Uterus (tissue), 4 donors: Measurements from ENCODE around the gene GATD1. TPM values are rescaled to one million over a fixed set of nuclear protein-coding genes. Genes with fewer than 3 reads are reported as not detected.

Experiments used
- DNase-seq, 2 donors: peaks; one replicate each; pipeline ENCODE4 v3.0.0-alpha.2; 2019 to 2020
- H3K27ac ChIP-seq, 2 donors: fragments of 200-600 bp; sonication (generic); 1 replicate in 1 of 2; 2 replicates in 1 of 2; pipeline ENCODE4 v1.5.1; 2016 to 2018
- H3K27me3 ChIP-seq, 2 donors: fragments of 200-600 bp; sonication (generic); one replicate each; pipeline ENCODE4 v1.5.1; 2018 to 2019; ENCODE audit warnings: control low read depth in 1 of 2
- H3K36me3 ChIP-seq, 2 donors: fragments of 200-600 bp; sonication (generic); one replicate each; pipeline ENCODE4 v1.5.1; 2019; ENCODE audit warnings: control low read depth in 1 of 2
- H3K4me1 ChIP-seq, 2 donors: fragments of 200-600 bp; sonication (generic); one replicate each; pipeline ENCODE4 v1.5.1; 2018 to 2019; ENCODE audit warnings: control low read depth in 1 of 2
- H3K4me3 ChIP-seq, 2 donors: fragments of 200-600 bp; sonication (generic); 1 replicate in 1 of 2; 2 replicates in 1 of 2; pipeline ENCODE4 v1.5.1; 2018 to 2019; ENCODE audit warnings: mild to moderate bottlenecking in 1 of 2
- H3K9me3 ChIP-seq, 2 donors: fragments of 200-600 bp; sonication (generic); one replicate each; pipeline ENCODE4 v1.5.1; 2019; ENCODE audit warnings: control low read depth in 1 of 2
- CTCF ChIP-seq, 4 experiments: fragments of 200-600 bp in 2 of 4; fragments of 450-650 bp in 2 of 4; sonication (generic) in 2 of 4; IDR thresholded peaks; one replicate each; pipeline ENCODE4 v1.5.1; 2016 to 2019; ENCODE audit warnings: antibody characterized with exemption in 4 of 4, mild to moderate bottlenecking in 2 of 4, moderate library complexity in 1 of 4
- POLR2A ChIP-seq, 2 donors: fragments of 450-650 bp; IDR thresholded peaks; one replicate each; pipeline ENCODE4 v1.6.1; 2016; ENCODE audit warnings: antibody characterized with exemption in 2 of 2, mild to moderate bottlenecking in 1 of 2, moderate library complexity in 1 of 2
- intact Hi-C: fragments of 100-400 bp; cut with DNase I; formaldehyde crosslinking; loops from one replicate; pipeline ENCODE4 v1.15.1; 2023; ENCODE audit warnings: low total_unique reads
- total RNA-seq, 4 donors: library from RNA; depleted of rRNA in 3 of 4; stranded (reverse); fragments of >200 nt in 3 of 4; gene quantifications; one replicate each; pipeline versions ENCODE4 v1.1.0 to v1.2.4, GENCODE V29; 2014 to 2023
- donor health status: DM: yes; HTN: yes; CAD: no.

Gene GATD1
- total RNA-seq, 4 donors from 2014 or later = 11.8 to 81.1 (median 29.3) TPM

DNA sequence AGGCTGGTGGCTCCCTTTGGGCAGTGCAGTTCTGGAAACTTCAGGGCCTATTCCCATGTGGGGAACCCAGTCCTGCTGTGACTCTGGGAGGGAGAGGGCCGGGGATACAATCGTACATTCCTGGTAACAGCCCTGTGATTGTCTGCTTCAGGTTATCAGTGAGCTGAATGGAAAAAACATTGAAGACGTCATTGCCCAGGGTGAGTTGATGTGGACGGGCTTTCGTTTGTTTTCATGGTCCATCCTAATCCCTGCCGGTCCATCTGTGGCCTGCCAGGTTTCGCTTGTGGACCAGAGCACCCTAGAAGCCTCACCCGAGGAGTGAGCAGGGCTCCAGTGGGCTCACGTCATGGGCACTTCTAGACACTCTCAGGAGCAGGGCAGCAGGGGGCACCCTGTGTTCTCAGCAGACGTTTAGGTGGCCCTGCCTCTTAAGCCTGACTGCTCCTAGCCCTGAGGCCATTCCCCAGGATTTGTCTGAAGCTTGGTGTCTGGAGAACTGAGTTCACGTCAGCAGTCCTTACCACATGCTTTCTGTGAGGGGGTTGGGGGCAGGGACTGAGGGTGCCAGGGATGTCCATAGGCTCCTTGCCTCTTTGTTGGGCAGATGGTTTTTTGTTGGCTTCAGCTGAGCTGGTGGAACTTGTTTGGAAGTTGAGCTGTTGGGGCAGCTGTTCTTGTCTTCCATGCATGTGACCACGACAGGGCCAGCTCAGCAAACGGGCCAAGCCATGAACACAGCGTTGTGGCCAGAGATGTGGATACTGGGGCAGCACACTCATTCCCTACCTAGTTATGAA is 34.4 kb upstream of the GATD1 start:
- Histone ChIP-seq H3K4me1 (peaks cover 8 to 23% of the 10 kb centered on the region in 2 donors), H3K4me3 (no peak overlapping the region), H3K27ac (no peak overlapping the region), H3K36me3 (no peaks in the 10 kb centered on the region), H3K27me3 (no peaks in the 10 kb centered on the region), H3K9me3 (no peaks in the 10 kb centered on the region)
- TF ChIP-seq POLR2A (IDR thresholded peaks at IDR 0.05) (no peak), CTCF (IDR thresholded peaks at IDR 0.05) (no peak)
- intact Hi-C loops = no loop called here
- no peak for DNase-seq

DNA sequence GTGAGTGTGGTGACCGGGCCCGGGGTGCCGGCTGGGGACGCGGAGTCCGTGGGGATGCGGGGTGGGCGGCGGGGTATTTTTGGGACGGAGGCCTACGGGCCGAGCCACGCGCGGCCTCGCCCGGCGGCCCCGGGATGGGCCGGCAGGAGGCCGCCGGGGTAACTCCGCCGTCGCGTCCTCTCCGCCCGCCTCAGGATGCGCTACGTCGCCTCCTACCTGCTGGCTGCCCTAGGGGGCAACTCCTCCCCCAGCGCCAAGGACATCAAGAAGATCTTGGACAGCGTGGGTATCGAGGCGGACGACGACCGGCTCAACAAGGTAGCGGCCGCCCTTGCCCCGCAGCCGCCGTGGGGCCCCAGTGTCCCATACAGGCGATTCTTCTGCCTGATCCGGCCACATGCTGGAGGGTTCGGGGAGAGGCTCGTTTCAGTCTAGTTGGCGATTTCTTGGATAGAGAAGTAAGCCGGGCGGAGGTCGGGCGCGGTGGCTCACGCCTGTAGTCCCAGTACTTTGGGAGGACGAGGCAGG is 32.8 kb upstream of the GATD1 start:
- H3K36me3 ChIP-seq = no peaks in the 10 kb centered on the region
- H3K27me3 ChIP-seq = no peaks in the 10 kb centered on the region
- peaks cover 8 to 23% of the 10 kb centered on the region in 2 donors for H3K4me1 ChIP-seq
- peak overlapping the region; percentile 80 to 83 for H3K4me3 ChIP-seq
- H3K27ac ChIP-seq = peak overlapping the region; percentile 96 to 97
- no peak for DNase-seq
- TF ChIP-seq POLR2A (IDR thresholded peaks at IDR 0.05) = no peak
- TF ChIP-seq CTCF (IDR thresholded peaks at IDR 0.05) = peak in 1 of 4 experiments; percentile 13
- intact Hi-C loops = no loop called here
- no peaks in the 10 kb centered on the region for H3K9me3 ChIP-seq

DNA sequence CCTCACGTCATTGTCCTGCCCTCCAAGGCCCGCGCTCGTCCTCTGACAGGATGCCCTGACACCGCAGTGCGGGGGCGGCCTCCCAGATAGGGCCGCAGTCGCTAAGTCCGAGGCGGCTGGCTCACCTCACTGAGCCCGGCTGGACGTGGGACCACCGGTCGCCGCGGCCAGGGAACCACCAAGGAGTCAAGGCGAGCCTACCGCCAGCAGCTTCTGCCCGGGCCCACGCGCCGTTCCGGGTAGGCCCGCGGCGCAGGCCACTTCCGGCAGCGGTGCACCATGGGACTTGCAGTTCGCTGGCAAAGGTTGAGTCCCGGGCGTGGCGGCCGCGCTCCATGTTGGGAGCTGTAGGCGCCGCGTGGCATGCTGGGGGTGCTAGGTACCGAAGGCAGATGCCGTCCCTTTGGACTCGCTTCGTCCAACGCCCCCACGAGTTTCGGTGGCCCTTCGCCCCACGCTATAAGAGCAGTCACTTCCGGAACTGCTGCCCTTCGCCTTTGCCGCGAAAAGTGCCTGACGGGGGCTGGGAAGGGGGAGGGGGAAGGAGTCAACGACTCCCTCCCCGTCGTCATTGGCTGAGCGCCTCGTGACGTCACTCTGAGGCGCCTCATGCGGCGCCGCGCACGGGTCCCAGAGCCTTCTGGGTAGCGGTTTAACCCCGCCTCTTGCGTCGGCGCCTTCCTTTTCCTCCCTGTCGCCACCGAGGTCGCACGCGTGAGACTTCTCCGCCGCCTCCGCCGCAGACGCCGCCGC is 32.2 kb upstream of the GATD1 start, which contains the start of gene RPLP2:
Gene RPLP2, plus strand, starts transcription at position 681 of the 753 bp plus-strand sequence. CDS start 268 bp downstream, outside the sequence.
- intact Hi-C loops = no loop called here
- H3K9me3 ChIP-seq = no peaks in the 10 kb centered on the region
- TF ChIP-seq POLR2A (IDR thresholded peaks at IDR 0.05) (peak; percentile 85 to 91), CTCF (IDR thresholded peaks at IDR 0.05) (peak in 2 of 4 experiments; percentile 1 to 23)
- peaks cover 8 to 26% of the 10 kb centered on the region in 2 donors for H3K4me1 ChIP-seq
- DNase-seq = peak; percentile 98
- H3K27ac ChIP-seq = peak within 1 kb of the TSS; percentile 96 to 97
- H3K4me3 ChIP-seq = peak within 1 kb of the TSS; percentile 80 to 83
- H3K27me3 ChIP-seq = no peaks in the 10 kb centered on the region
- no peaks in the 10 kb centered on the region for H3K36me3 ChIP-seq

GRCh38 chr11:808427-809286 is 31.4 kb upstream of the GATD1 start:
- no peaks in the 10 kb centered on the region for H3K9me3 ChIP-seq
- intact Hi-C loops = no loop called here
- H3K4me3 ChIP-seq = peak overlapping the region; percentile 80 to 83
- peaks cover 8 to 33% of the 10 kb centered on the region in 2 donors for H3K4me1 ChIP-seq
- H3K27me3 ChIP-seq = no peaks in the 10 kb centered on the region
- H3K27ac ChIP-seq = peak overlapping the region; percentile 96 to 97
- DNase-seq = no peak
- TF ChIP-seq CTCF (IDR thresholded peaks at IDR 0.05) (no peak), POLR2A (IDR thresholded peaks at IDR 0.05) (no peak)
- no peaks in the 10 kb centered on the region for H3K36me3 ChIP-seq
